Liver (tissue), 9 donors: ENCODE measurements around the gene HEG1. TPM values are rescaled to one million over a fixed set of nuclear protein-coding genes. Genes with fewer than 3 reads are reported as not detected.

Experiments
- DNase-seq: peaks from one replicate; pipeline ENCODE4 v3.0.0-alpha.2; 2017; ENCODE audit warnings: low spot score
- H3K27ac ChIP-seq, 2 donors: one replicate each; pipeline ENCODE4 v1.7.0; 2013; ENCODE audit warnings: inconsistent platforms in 2 of 2, low read length in 2 of 2, control low read depth in 1 of 2, low read depth in 1 of 2, mild to moderate bottlenecking in 1 of 2
- H3K27me3 ChIP-seq, 4 donors: one replicate each; pipeline versions ENCODE4 v1.6.1 to v1.7.0; 2013; ENCODE audit warnings: low read length in 3 of 4, inconsistent platforms in 1 of 4, mild to moderate bottlenecking in 1 of 4, moderate library complexity in 1 of 4; ENCODE audit not compliant: control insufficient read depth in 4 of 4, insufficient read depth in 4 of 4
- H3K36me3 ChIP-seq, 4 donors: one replicate each; pipeline versions ENCODE4 v1.6.1 to v1.7.0; 2013; ENCODE audit warnings: low read length in 3 of 4, mild to moderate bottlenecking in 3 of 4, low read depth in 1 of 4, moderate library complexity in 1 of 4; ENCODE audit not compliant: control insufficient read depth in 4 of 4, insufficient read depth in 3 of 4
- H3K4me1 ChIP-seq, 4 donors: one replicate each; pipeline versions ENCODE4 v1.6.1 to v1.7.0; 2013; ENCODE audit warnings: low read length in 3 of 4, mild to moderate bottlenecking in 3 of 4, moderate library complexity in 1 of 4; ENCODE audit not compliant: control insufficient read depth in 4 of 4, insufficient read depth in 4 of 4
- H3K4me3 ChIP-seq, 3 donors: one replicate each; pipeline versions ENCODE4 v1.6.1 to v1.7.0; 2013; ENCODE audit warnings: low read length in 3 of 3, control low read depth in 1 of 3, low read depth in 1 of 3, mild to moderate bottlenecking in 1 of 3
- H3K9ac ChIP-seq, 2 donors: one replicate each; pipeline ENCODE4 v1.7.0; 2013; ENCODE audit warnings: low read length in 2 of 2, mild to moderate bottlenecking in 2 of 2, moderate library complexity in 2 of 2, control low read depth in 1 of 2, low read depth in 1 of 2
- H3K9me3 ChIP-seq, 4 donors: one replicate each; pipeline versions ENCODE4 v1.6.1 to v1.7.0; 2013; ENCODE audit warnings: low read length in 3 of 4; ENCODE audit not compliant: control insufficient read depth in 4 of 4
- CTCF ChIP-seq: fragments of 150-350 bp; IDR thresholded peaks from 2 replicates; pipeline ENCODE4 v1.5.1; 2017; ENCODE audit warnings: improper control_type of control experiment, low read depth, low read length; ENCODE audit not compliant: missing input control
- EGR1 ChIP-seq, 2 donors: IDR thresholded peaks; 2 replicates each; pipeline ENCODE4 v1.6.1; 2016 to 2018; ENCODE audit warnings: antibody characterized with exemption in 2 of 2, low read depth in 2 of 2
- FOXA1 ChIP-seq: IDR thresholded peaks from 2 replicates; pipeline ENCODE4 v1.6.1; 2016; ENCODE audit warnings: antibody characterized with exemption
- FOXA2 ChIP-seq: IDR thresholded peaks from 2 replicates; pipeline ENCODE4 v1.6.1; 2016; ENCODE audit warnings: antibody characterized with exemption
- GABPA ChIP-seq, 2 donors: IDR thresholded peaks in 1 of 2; conservative IDR thresholded peaks in 1 of 2; 2 replicates each; pipeline ENCODE4 v1.6.1; 2016; ENCODE audit warnings: antibody characterized with exemption in 2 of 2, mild to moderate bottlenecking in 1 of 2, moderate library complexity in 1 of 2
- HNF4A ChIP-seq, 2 donors: conservative IDR thresholded peaks; 2 replicates each; pipeline ENCODE4 v1.6.1; 2016; ENCODE audit warnings: antibody characterized with exemption in 2 of 2, mild to moderate bottlenecking in 2 of 2
- HNF4G ChIP-seq: IDR thresholded peaks from 2 replicates; pipeline ENCODE4 v1.6.1; 2016; ENCODE audit warnings: antibody characterized with exemption
- JUND ChIP-seq, 2 donors: IDR thresholded peaks; 2 replicates each; pipeline ENCODE4 v1.6.1; 2016; ENCODE audit warnings: antibody characterized with exemption in 2 of 2
- NR2F2 ChIP-seq: IDR thresholded peaks from 2 replicates; pipeline ENCODE4 v1.6.1; 2016; ENCODE audit warnings: antibody characterized with exemption
- RAD21 ChIP-seq, 2 donors: IDR thresholded peaks; 2 replicates each; pipeline ENCODE4 v1.6.1; 2016; ENCODE audit warnings: antibody characterized with exemption in 2 of 2, mild to moderate bottlenecking in 2 of 2
- REST ChIP-seq: IDR thresholded peaks from 2 replicates; pipeline ENCODE4 v1.6.1; 2016; ENCODE audit warnings: antibody characterized with exemption, mild to moderate bottlenecking
- RXRA ChIP-seq, 2 donors: IDR thresholded peaks; 2 replicates each; pipeline ENCODE4 v1.6.1; 2017 to 2018; ENCODE audit warnings: antibody characterized with exemption in 2 of 2, mild to moderate bottlenecking in 1 of 2
- SP1 ChIP-seq: IDR thresholded peaks from 2 replicates; pipeline ENCODE4 v1.6.1; 2018; ENCODE audit warnings: antibody characterized with exemption, mild to moderate bottlenecking
- TAF1 ChIP-seq: conservative IDR thresholded peaks from 2 replicates; pipeline ENCODE4 v1.6.1; 2016; ENCODE audit warnings: antibody characterized with exemption, mild to moderate bottlenecking
- YY1 ChIP-seq: IDR thresholded peaks from 2 replicates; pipeline ENCODE4 v1.6.1; 2016; ENCODE audit warnings: antibody characterized with exemption, mild to moderate bottlenecking
- WGBS: extraction: QIAGEN DNeasy Blood & Tissue Kit; methylation state at CpG from one replicate; pipeline ENCODE4 v1.1.7; 2013; 5-methylcytosine and 5-hydroxymethylcytosine counted together
- polyA plus RNA-seq, 2 donors: library from polyadenylated mRNA; stranded (reverse) in 1 of 2; unstranded in 1 of 2; fragments of 200-250 nt in 1 of 2; fragments of >200 nt in 1 of 2; fragmentation: Nextera tagmentation in 1 of 2; extraction: Ambion mirVana in 1 of 2; gene quantifications; one replicate each; pipeline versions ENCODE4 v1.2.1 to v1.2.3, GENCODE V29; 2013 to 2015
- total RNA-seq, 2 donors: library from RNA; depleted of rRNA; stranded (reverse); fragments of >200 nt; gene quantifications; one replicate each; pipeline ENCODE4 v1.2.3, GENCODE V29; 2014
- TF ChIP-seq, protein P1 (sequence below): IDR thresholded peaks from 2 replicates; pipeline ENCODE4 v1.6.1; 2016; ENCODE audit warnings: antibody characterized with exemption
- TF ChIP-seq, protein P2 (sequence below): IDR thresholded peaks from 2 replicates; pipeline ENCODE4 v1.6.1; 2016; ENCODE audit warnings: antibody characterized with exemption
- TF ChIP-seq, protein P3 (sequence below): IDR thresholded peaks from 2 replicates; pipeline ENCODE4 v1.6.1; 2016; ENCODE audit warnings: antibody characterized with exemption
- donor health status: healthy.
- donor health status: healthy.
- donor health status: healthy.
- donor health status: healthy.
- donor health status: healthy.

Gene HEG1
- total and polyA plus RNA-seq, 4 donors = 1.4 to 16.0 (median 5.3) TPM

GRCh38 chr3:125062904-125063618 lies 7.3 kb upstream of the HEG1 start:
- no peaks in the 10 kb centered on the region for H3K27me3 ChIP-seq
- TF ChIP-seq HNF4A (conservative IDR thresholded peaks at IDR 0.05) (peak in 1 of 2 donors; percentile 5), RAD21 (IDR thresholded peaks at IDR 0.05) (no peak), RXRA (IDR thresholded peaks at IDR 0.05) (peak in 1 of 2 donors; percentile 32), CTCF (no peak), NR2F2 (peak; percentile 50), SP1 (peak; percentile 42)
- no peak for DNase-seq
- H3K4me1 ChIP-seq = peaks cover 0 to 4% (median 0%) of the 10 kb centered on the region in 4 donors
- no peak overlapping the region for H3K27ac ChIP-seq
- no peaks in the 10 kb centered on the region for H3K9me3 ChIP-seq
- WGBS = 28% methylated on average over 7 of the region's 7 CpGs
- no peak overlapping the region for H3K4me3 ChIP-seq
- no peaks in the 10 kb centered on the region for H3K36me3 ChIP-seq
- H3K9ac ChIP-seq = no peak overlapping the region

- no peak overlapping the region for H3K27ac ChIP-seq
- WGBS = 86% methylated on average over 5 of the region's 5 CpGs
- H3K4me1 ChIP-seq = peaks cover 0 to 4% (median under 1%) of the 10 kb centered on the region in 4 donors
- no peak overlapping the region for H3K9ac ChIP-seq
- H3K27me3 ChIP-seq = no peaks in the 10 kb centered on the region
- TF ChIP-seq CTCF (no peak), YY1 (no peak), JUND (IDR thresholded peaks at IDR 0.05) (no peak), GABPA (IDR thresholded peaks at IDR 0.05 in 1 of 2, conservative IDR thresholded peaks at IDR 0.05 in 1 of 2) (no peak), RAD21 (IDR thresholded peaks at IDR 0.05) (no peak), HNF4G (no peak), NR2F2 (no peak), FOXA1 (no peak), FOXA2 (no peak), EGR1 (IDR thresholded peaks at IDR 0.05; ENCODE audit: low read depth in 2 of 2) (no peak), RXRA (IDR thresholded peaks at IDR 0.05) (no peak), TAF1 (no peak), HNF4A (conservative IDR thresholded peaks at IDR 0.05) (no peak), REST (no peak), SP1 (no peak)
- TF ChIP-seq, protein P1, sequence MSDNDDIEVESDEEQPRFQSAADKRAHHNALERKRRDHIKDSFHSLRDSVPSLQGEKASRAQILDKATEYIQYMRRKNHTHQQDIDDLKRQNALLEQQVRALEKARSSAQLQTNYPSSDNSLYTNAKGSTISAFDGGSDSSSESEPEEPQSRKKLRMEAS = no peak
- TF ChIP-seq, protein P2, sequence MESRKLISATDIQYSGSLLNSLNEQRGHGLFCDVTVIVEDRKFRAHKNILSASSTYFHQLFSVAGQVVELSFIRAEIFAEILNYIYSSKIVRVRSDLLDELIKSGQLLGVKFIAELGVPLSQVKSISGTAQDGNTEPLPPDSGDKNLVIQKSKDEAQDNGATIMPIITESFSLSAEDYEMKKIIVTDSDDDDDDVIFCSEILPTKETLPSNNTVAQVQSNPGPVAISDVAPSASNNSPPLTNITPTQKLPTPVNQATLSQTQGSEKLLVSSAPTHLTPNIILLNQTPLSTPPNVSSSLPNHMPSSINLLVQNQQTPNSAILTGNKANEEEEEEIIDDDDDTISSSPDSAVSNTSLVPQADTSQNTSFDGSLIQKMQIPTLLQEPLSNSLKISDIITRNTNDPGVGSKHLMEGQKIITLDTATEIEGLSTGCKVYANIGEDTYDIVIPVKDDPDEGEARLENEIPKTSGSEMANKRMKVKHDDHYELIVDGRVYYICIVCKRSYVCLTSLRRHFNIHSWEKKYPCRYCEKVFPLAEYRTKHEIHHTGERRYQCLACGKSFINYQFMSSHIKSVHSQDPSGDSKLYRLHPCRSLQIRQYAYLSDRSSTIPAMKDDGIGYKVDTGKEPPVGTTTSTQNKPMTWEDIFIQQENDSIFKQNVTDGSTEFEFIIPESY = no peak
- TF ChIP-seq, protein P3, sequence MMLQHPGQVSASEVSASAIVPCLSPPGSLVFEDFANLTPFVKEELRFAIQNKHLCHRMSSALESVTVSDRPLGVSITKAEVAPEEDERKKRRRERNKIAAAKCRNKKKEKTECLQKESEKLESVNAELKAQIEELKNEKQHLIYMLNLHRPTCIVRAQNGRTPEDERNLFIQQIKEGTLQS = no peak
- DNase-seq = no peak
- no peaks in the 10 kb centered on the region for H3K36me3 ChIP-seq
- H3K4me3 ChIP-seq = no peak overlapping the region
- H3K9me3 ChIP-seq = no peaks in the 10 kb centered on the region
Observed at GRCh38 chr3:125061646-125062045, 5.8 kb upstream of the HEG1 start.
